CD14-positive monocyte (primary cell): Measurements from ENCODE around the gene UBE2O. TPM values are rescaled to one million over a fixed set of nuclear protein-coding genes. Genes with fewer than 3 reads are reported as not detected.
A peak's percentile ranks its signal among the peaks of the same experiment; 100 is the strongest.

Experiments
- DNase-seq, 3 donors: peaks; one replicate each; pipeline ENCODE4 v3.0.0-alpha.2; 2011 to 2022
- H2AFZ ChIP-seq: 2 replicates; pipeline ENCODE4 v1.6.0; 2012; ENCODE audit warnings: mild to moderate bottlenecking, low read depth, low read length, inconsistent platforms; ENCODE audit not compliant: insufficient read depth, poor library complexity, severe bottlenecking
- H3K27ac ChIP-seq, 2 donors: 1 replicate in 1 of 2; 2 replicates in 1 of 2; pipeline ENCODE4 v1.5.1; 2012 to 2013; ENCODE audit warnings: low read length in 2 of 2, control low read depth in 1 of 2, inconsistent platforms in 1 of 2, low read depth in 1 of 2, mild to moderate bottlenecking in 1 of 2
- H3K27me3 ChIP-seq, 2 donors: one replicate each; pipeline versions ENCODE4 v1.6.0 to v1.6.1; 2011 to 2013; ENCODE audit warnings: low read length in 2 of 2; ENCODE audit not compliant: control insufficient read depth in 2 of 2, insufficient read depth in 2 of 2
- H3K36me3 ChIP-seq, 2 donors: replicated peaks in 1 of 2; 1 replicate in 1 of 2; 2 replicates in 1 of 2; pipeline versions ENCODE4 v1.5.1 to v1.6.1; 2012 to 2013; ENCODE audit warnings: low read length in 2 of 2, control low read depth in 1 of 2, inconsistent platforms in 1 of 2, mild to moderate bottlenecking in 1 of 2; ENCODE audit not compliant: insufficient read depth in 2 of 2, control insufficient read depth in 1 of 2
- H3K4me1 ChIP-seq, 2 donors: 1 replicate in 1 of 2; 2 replicates in 1 of 2; pipeline versions ENCODE4 v1.5.1 to v1.6.1; 2012 to 2013; ENCODE audit warnings: low read length in 2 of 2, control low read depth in 1 of 2, inconsistent platforms in 1 of 2, mild to moderate bottlenecking in 1 of 2, moderate library complexity in 1 of 2; ENCODE audit not compliant: insufficient read depth in 2 of 2, control insufficient read depth in 1 of 2
- H3K4me2 ChIP-seq: replicated peaks from 2 replicates; pipeline ENCODE3; 2012; ENCODE audit warnings: low read length, moderate library complexity, mild to moderate bottlenecking; ENCODE audit not compliant: poor library complexity, severe bottlenecking; ENCODE audit errors: extremely low read depth
- H3K4me3 ChIP-seq, 3 experiments: fragments of 200-600 bp in 1 of 3; sonication (generic) in 1 of 3; replicated peaks in 1 of 3; 1 replicate in 2 of 3; 2 replicates in 1 of 3; pipeline ENCODE4 v1.5.1; 2011 to 2013; ENCODE audit warnings: low read length in 3 of 3, mild to moderate bottlenecking in 3 of 3, control low read depth in 2 of 3, low read depth in 2 of 3, inconsistent platforms in 1 of 3, moderate library complexity in 1 of 3
- H3K79me2 ChIP-seq: 2 replicates; pipeline ENCODE4 v1.6.0; 2012; ENCODE audit warnings: mild to moderate bottlenecking, control low read depth, inconsistent platforms, low read length, moderate library complexity; ENCODE audit not compliant: insufficient read depth
- H3K9ac ChIP-seq: 2 replicates; pipeline ENCODE4 v1.6.0; 2017; ENCODE audit warnings: low read length, mild to moderate bottlenecking; ENCODE audit not compliant: insufficient read depth, poor library complexity, severe bottlenecking
- H3K9me3 ChIP-seq, 2 donors: replicated peaks in 1 of 2; 1 replicate in 1 of 2; 2 replicates in 1 of 2; pipeline versions ENCODE4 v1.5.1 to v1.6.1; 2012 to 2013; ENCODE audit warnings: low read length in 2 of 2, control low read depth in 1 of 2; ENCODE audit not compliant: control insufficient read depth in 1 of 2, insufficient read depth in 1 of 2
- H4K20me1 ChIP-seq: 2 replicates; pipeline ENCODE4 v1.6.0; 2012; ENCODE audit warnings: mild to moderate bottlenecking, low read length, control low read depth, moderate library complexity; ENCODE audit not compliant: insufficient read depth
- H3K27ac Mint-ChIP-seq, 7 donors: one replicate each; pipeline ENCODE4 v1.8.0; 2020; ENCODE audit warnings: mild to moderate bottlenecking in 7 of 7, mixed read lengths in 7 of 7, moderate library complexity in 6 of 7, inconsistent platforms in 2 of 7
- H3K27me3 Mint-ChIP-seq, 3 donors: one replicate each; pipeline ENCODE4 v1.8.0; 2021 to 2022; ENCODE audit warnings: low read depth in 3 of 3, mild to moderate bottlenecking in 3 of 3, mixed read lengths in 3 of 3, moderate library complexity in 3 of 3, inconsistent platforms in 1 of 3
- H3K36me3 Mint-ChIP-seq, 2 donors: one replicate each; pipeline ENCODE4 v1.8.0; 2020; ENCODE audit warnings: mixed read lengths in 2 of 2, inconsistent platforms in 1 of 2, mild to moderate bottlenecking in 1 of 2
- H3K4me1 Mint-ChIP-seq: one replicate; pipeline ENCODE4 v1.8.0; 2020; ENCODE audit warnings: mild to moderate bottlenecking, mixed read lengths
- H3K4me3 Mint-ChIP-seq, 2 donors: one replicate each; pipeline ENCODE4 v1.8.0; 2020; ENCODE audit warnings: mild to moderate bottlenecking in 2 of 2, mixed read lengths in 2 of 2, moderate library complexity in 1 of 2
- H3K9me3 Mint-ChIP-seq, 7 donors: one replicate each; pipeline ENCODE4 v1.8.0; 2020 to 2022; ENCODE audit warnings: mixed read lengths in 7 of 7, mild to moderate bottlenecking in 6 of 7, moderate library complexity in 6 of 7, inconsistent platforms in 2 of 7
- WGBS: methylation state at CpG from one replicate; pipeline ENCODE4 v1.1.5; 2013; ENCODE audit warnings: missing lambda C conversion rate; ENCODE audit not compliant: insufficient coverage; 5-methylcytosine and 5-hydroxymethylcytosine counted together
- intact Hi-C, 2 donors: fragments of 100-400 bp; cut with micrococcal nuclease; formaldehyde crosslinking; loops; one replicate each; pipeline versions ENCODE4 v1.15.0 to v1.15.1; 2023
- polyA plus RNA-seq, 3 donors: library from polyadenylated mRNA; depleted of rRNA in 1 of 3; unstranded in 2 of 3; stranded (reverse) in 1 of 3; fragments of 300-500 nt in 2 of 3; fragments of >200 nt in 1 of 3; fragmentation: Illumina TruSeq in 2 of 3; gene quantifications; 1 replicate in 2 of 3; 2 replicates in 1 of 3; pipeline ENCODE4 v1.2.3, GENCODE V29; 2012 to 2021
- TF ChIP-seq, protein P1 (sequence below): fragments of 200-600 bp; IDR thresholded peaks from one replicate; pipeline ENCODE4 v1.8.0; 2022; ENCODE audit warnings: antibody characterized with exemption, mild to moderate bottlenecking

Gene UBE2O
- polyA plus RNA-seq, 3 donors: 1.3 to 15.1 (median 4.5) TPM

DNA sequence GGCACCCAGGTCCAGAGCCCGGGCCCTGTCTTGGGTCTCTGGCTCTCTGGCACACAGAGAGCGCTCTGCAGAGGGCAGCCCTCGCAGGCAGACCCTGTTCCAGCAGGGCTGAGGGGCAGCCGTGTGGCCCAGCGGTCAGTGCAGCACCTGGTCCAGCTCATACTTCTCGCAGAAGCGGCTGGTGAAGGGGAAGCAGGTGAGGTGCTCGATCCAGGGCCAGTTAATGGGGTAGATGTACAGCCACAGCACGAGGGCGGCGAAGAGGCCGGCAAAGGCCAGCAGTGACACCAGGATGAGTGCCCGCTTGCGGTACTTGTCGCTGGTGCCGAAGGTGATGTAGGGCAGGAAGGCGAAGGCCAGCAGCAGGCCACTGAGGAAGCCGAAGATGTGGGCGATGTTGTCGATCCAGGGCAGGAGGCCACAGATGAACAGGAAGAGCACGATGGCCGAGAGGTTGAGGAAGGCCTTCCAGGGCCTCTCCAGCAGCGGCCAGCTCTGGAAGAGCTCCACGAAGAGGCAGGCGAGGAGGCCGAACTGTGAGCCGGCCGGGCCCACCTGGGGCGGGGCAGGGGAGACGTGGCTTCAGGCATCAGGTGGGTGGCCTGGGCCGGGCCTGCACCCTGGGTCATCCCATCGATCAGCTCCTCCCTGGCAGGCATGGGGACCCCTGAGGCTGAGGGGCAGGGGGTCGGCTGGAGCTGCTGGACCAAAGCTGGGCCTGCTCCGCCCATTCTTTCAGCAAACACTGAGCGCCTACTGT, 18.7 kb upstream of the UBE2O start:
- H3K27ac Mint-ChIP-seq: peak overlapping the region in 2 of 7 donors; percentile 15 to 20
- no peaks in the 10 kb centered on the region for H3K27me3 ChIP-seq
- H3K9me3 ChIP-seq: no peaks in the 10 kb centered on the region
- peaks cover 77 to 82% of the 10 kb centered on the region in 2 donors for H3K36me3 ChIP-seq
- no peak overlapping the region for H3K4me3 Mint-ChIP-seq
- H3K27ac ChIP-seq: no peak overlapping the region
- WGBS: 95% methylated on average over 35 of the region's 35 CpGs
- TF ChIP-seq, protein P1, sequence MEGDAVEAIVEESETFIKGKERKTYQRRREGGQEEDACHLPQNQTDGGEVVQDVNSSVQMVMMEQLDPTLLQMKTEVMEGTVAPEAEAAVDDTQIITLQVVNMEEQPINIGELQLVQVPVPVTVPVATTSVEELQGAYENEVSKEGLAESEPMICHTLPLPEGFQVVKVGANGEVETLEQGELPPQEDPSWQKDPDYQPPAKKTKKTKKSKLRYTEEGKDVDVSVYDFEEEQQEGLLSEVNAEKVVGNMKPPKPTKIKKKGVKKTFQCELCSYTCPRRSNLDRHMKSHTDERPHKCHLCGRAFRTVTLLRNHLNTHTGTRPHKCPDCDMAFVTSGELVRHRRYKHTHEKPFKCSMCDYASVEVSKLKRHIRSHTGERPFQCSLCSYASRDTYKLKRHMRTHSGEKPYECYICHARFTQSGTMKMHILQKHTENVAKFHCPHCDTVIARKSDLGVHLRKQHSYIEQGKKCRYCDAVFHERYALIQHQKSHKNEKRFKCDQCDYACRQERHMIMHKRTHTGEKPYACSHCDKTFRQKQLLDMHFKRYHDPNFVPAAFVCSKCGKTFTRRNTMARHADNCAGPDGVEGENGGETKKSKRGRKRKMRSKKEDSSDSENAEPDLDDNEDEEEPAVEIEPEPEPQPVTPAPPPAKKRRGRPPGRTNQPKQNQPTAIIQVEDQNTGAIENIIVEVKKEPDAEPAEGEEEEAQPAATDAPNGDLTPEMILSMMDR: no peak
- H3K36me3 Mint-ChIP-seq: peaks cover 61 to 82% of the 10 kb centered on the region in 2 donors
- H3K4me1 ChIP-seq: no peaks in the 10 kb centered on the region
- no peak overlapping the region for H2AFZ ChIP-seq
- intact Hi-C loops: no loop called here
- H3K9ac ChIP-seq: no peak overlapping the region
- H3K9me3 Mint-ChIP-seq: no peaks in the 10 kb centered on the region
- no peak overlapping the region for H3K4me2 ChIP-seq
- H3K79me2 ChIP-seq: no peaks in the 10 kb centered on the region
- DNase-seq: no peak
- peaks cover 13% of the 10 kb centered on the region for H4K20me1 ChIP-seq
- H3K4me1 Mint-ChIP-seq: peaks cover 2% of the 10 kb centered on the region
- no peak overlapping the region for H3K4me3 ChIP-seq
- peaks cover 0 to 2% (median 0%) of the 10 kb centered on the region in 3 donors for H3K27me3 Mint-ChIP-seq

- peaks cover 0 to 4% (median 2%) of the 10 kb centered on the region in 3 donors for H3K27me3 Mint-ChIP-seq
- no peaks in the 10 kb centered on the region for H3K27me3 ChIP-seq
- DNase-seq: no peak
- peaks cover 12% of the 10 kb centered on the region for H3K4me1 Mint-ChIP-seq
- peaks cover 63 to 67% of the 10 kb centered on the region in 2 donors for H3K36me3 ChIP-seq
- no peak overlapping the region for H3K4me3 Mint-ChIP-seq
- intact Hi-C loops: loop anchor here (10.0 kb wide), 2 partner anchors 115 to 145 kb away; partner anchors contain the start of gene ST6GALNAC2 (in 1 of the 2)
- H3K4me2 ChIP-seq: no peak overlapping the region
- no peak overlapping the region for H3K9ac ChIP-seq
- peaks cover 8 to 9% of the 10 kb centered on the region in 2 donors for H3K4me1 ChIP-seq
- 95% methylated on average over 9 of the region's 13 CpGs for WGBS
- H3K9me3 ChIP-seq: no peaks in the 10 kb centered on the region
- peaks cover 52 to 67% of the 10 kb centered on the region in 2 donors for H3K36me3 Mint-ChIP-seq
- TF ChIP-seq, protein P1: no peak
- no peaks in the 10 kb centered on the region for H3K79me2 ChIP-seq
- H3K9me3 Mint-ChIP-seq: no peaks in the 10 kb centered on the region
- H3K4me3 ChIP-seq: no peak overlapping the region
- H2AFZ ChIP-seq: no peak overlapping the region
- no peak overlapping the region for H3K27ac ChIP-seq
- peak overlapping the region in 1 of 7 donors; percentile 42 for H3K27ac Mint-ChIP-seq
- peaks cover 12% of the 10 kb centered on the region for H4K20me1 ChIP-seq
Measured at GRCh38 chr17:76469991-76470739, 17.2 kb upstream of the UBE2O start.
